RPMI7951 (cell line): ENCODE measurements around the gene SLC43A2. TPM values are rescaled to one million over a fixed set of nuclear protein-coding genes. Genes with fewer than 3 reads are reported as not detected.

Experiments used
- DNase-seq: peaks from one replicate; pipeline ENCODE4 v3.0.0-alpha.2; 2012; ENCODE audit warnings: low read depth
- total RNA-seq: library from RNA; depleted of rRNA; stranded (reverse); fragments of >200 nt; shearing (Covaris generic); gene quantifications from 2 replicates; pipeline ENCODE4 v1.2.3, GENCODE V29; 2014

Gene SLC43A2
- total RNA-seq, 1 experiment from 2014 or later, result 2.5 TPM

DNA sequence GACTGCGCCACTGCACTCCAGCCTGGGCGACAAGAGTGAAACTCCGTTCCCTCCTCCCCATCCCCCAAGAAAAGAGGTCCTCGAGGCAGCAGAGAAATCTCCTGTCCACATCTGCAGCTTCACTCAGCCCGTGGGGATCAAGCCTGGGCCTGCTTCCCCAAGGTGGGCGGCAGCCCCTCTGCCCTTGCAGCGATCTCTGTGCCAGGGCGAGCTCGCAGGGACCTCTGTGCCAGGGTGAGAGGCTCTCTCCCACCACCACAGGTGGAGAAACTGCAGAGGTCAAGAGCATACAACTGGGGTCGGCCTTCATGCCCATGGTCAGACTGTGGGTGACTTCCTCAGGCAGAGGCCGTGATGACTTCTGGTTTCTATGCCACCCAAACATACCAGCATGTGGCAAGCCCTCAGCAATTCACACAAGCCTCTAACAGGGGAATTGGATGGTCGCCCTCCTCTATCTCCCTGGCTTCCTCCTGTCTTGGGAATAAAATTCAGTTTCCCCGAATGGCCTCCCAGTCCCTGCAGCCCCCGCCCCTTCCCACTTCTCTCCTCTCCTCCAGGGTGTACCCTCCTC lies 5.5 kb downstream of the SLC43A2 start:
- no peak for DNase-seq

DNA sequence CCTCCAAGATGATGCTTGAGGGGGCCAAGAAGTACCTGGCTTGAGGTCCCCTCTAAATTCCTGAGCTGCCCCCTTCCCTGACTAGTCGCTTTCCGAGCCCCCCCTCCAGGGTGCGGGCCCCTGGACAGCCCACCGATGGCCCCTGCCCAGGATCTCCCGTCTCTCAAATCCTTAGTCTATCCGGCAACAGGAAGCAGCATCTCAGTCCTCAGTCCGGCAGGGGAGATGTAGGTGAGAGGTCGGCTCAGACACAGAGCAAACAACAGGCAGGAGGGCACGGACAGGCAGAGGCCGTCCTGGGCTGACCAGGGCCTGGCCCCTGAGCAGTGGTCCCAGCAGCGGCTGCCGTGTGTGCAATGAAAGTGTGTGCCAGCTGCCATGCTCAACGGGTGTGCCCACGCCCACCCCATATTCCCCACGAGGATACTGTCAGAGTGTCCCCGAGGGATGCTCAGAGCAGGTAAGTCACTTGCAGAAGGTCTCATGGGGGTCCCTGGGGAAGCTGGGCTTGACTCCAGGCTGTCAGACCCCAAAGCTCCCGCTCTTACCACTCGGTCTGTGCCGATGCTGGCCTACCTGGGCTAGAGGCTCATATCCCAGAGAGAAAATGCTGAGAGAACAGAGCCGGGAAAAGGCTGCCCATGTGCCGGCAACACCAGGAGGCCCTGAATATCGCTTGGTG lies 7.2 kb downstream of the SLC43A2 start:
- no peak for DNase-seq

DNA sequence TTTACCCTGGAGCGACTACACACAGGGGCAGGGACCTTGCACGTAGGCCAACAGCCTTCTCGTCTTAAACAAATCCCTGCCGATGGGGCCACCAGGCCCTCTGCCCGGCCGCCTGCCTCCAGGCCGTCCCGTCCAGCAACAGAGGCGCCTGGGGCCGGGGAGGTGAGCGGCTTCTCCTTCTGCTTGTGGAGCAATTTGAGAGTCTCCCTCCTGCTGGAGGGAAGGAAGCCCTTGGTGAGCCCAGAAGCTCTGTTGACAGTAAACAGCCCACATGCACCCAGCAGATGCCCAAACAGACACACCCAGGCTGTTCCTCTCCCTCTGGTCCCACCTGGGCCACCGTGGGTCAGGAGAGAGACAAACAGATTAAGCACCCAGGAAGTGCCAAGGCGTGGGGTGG lies 8.1 kb downstream of the SLC43A2 start:
- DNase-seq, result no peak

DNA sequence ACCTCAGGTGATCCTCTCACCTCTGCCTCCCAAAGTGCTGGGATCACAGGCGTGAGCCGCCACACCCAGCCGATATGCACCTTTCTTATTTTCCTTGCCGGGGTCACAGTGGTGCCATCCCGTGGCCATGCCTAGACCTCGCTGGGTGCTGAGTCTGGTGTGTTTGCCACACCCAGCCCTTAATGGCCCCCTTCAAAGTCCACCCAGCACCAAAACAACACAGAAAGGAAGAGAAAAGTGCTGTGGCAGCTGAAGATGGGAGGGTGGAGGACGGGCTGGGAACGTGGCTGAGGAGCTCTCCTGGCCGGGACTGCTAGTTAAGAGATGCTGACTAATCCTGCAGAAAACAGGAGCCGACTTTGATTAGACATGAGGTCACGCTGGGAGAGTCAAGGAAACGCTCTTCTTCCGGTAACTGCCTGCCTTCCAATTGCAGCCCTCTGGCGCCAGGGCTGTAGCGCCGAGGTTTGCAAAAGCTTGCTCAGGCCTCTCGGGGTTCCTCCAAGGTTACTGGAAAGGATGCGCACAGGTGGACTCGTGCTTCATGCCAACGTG lies 10.9 kb downstream of the SLC43A2 start:
- DNase-seq, result peak; percentile 81

DNA sequence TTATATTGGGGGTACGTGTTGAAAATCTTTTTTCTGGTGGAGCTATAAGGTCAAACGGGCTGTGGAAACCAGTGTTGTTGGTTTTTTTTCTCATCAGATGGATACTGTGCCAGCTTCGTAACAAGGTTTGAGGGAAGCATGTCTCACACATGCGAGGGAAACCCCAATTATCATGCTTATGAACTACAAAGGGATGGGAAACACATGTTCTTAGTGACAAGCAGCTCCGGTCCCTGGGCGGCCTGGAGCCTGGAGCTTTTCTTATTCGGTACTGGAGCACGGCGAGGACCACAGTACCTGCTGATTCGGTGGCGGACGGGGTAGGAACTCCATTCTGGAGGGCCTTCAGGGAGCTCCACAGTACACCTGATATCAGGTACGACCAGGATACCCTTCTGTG lies 12.5 kb downstream of the SLC43A2 start:
- DNase-seq, result no peak

DNA sequence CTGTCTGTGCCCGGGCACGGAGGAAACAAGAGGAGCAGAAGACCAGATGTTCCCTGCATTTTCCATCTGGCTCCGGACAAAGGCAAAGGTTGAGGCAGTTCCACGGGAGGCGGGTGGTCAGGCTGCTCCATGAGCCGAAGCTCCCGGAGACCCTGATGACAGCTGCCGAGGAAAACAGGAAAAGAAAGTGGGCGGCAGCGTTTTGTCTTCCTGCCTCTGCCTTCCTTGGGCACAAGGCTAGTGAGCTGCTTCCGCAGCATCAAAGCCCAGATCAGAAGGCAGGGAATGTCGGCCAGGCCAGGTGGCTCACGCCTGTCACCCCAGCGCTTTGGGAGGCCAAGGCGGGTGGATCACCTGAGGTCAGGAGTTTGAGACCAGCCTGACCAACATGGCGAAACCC lies 16.2 kb downstream of the SLC43A2 start:
- no peak for DNase-seq

DNA sequence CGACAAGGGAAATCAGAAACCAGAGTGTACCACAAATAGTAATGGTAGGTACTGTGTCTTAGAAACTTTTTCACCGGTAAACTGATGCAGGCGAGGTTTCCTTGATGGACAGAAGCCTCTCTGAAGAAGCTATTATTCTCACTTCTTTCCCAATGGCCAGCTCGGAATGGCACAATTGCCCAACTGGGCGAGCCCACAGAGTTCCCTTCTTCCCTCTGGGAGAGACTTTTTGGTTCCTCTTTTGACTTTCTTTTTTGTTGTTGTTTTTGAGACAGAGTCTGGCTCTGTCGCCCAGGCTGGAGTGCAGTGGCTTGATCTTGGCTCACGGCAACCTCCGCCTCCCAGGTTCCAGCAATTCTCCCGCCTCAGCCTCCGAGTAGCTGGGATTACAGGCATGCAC lies 16.9 kb downstream of the SLC43A2 start:
- no peak for DNase-seq

DNA sequence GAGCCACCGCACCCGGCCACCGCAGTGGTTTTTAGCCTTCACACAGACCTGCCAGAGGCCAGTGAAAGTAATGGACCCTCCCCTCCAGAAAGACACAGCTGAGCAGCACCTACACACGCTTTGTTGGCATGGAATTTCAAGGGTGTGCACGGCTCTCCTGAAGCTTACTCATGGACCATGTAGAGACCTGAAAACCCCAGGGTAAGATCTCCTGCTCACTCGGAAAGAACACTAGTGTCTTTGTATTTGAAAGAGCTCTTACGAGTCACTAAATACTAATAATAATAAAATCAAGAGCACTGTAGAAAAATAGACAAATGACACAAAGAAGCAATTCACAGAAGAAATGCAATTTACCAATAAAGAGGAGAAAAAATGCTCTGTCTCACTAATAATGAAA lies 20.0 kb downstream of the SLC43A2 start:
- no peak for DNase-seq

DNA sequence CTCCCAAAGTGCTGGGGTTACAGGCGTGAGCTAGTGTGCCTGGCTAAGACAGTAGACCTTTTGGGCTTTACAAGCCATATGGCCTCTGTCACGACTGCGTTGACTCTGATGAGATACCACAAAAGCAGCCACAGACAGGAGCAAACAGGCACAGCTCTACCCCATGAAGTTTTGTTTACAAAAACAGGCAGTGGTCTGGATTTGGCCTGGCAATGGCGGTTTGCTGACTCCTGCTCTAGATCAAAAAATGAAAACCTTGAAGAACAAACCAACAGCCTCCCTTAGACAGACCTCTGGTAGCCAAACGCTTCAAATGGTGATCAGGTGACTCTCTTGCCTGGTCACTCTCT lies 20.7 kb downstream of the SLC43A2 start:
- DNase-seq, result no peak

DNA sequence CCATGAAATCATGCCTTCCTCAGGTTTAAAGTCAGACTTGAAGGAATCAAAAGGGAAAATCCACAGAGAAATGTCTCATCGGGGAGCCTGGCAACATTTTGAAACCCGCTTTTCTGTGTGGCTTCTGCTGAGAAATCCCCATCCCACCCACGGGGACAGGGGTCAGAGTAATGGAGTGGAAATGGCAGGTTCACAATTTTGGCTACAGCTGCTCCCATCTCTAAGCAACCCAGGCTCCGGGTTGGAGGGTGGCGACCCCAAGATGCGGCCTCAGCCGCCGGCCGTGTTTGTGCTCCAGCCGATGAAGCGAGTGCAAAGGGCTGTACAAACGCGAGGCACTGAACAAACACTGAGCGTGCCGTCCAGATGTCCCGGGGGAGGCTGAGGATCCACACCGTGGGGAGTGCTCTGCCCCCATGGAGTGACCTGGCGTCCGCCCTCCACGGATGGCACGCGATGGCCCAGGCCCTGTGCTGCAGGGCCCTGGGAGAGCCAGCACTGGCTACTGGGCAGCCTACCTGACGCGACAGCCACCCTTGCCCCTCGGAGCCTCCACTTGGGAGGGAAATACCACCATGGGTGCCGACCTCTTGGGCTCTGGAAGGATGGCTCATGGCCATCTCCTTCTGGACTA lies 22.2 kb downstream of the SLC43A2 start:
- DNase-seq, result no peak

DNA sequence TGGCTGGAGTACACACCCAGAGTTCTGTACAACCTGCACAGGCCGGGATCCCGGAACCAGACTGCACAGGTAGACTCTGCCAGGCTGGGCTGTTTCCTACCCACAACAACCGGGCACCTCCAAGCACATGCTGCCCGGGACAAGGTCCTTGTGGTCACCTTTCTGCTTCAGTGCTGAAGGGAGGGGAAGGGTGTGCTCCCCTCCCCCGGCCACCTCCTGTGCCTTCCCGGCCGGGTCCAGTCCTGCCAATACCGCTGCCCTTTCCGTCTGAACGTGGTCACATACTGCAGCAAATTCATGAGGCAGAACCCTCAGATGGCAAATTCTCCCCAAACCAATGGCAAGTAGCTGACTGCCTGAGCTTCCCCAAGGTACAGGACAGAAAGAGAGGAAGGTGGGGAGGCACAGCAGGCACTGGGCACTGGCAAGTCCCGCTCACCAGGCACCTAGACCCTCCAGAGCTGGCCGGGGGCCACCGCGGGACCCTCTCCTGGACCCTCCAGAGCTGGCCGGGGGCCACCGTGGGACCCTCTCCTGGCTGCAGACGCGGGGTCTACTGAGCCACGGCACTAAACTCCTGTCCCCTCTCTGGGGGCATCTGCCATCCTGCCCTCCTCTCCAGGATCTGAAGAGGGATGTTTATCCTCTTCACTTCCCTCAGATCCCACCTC lies 22.8 kb downstream of the SLC43A2 start:
- no peak for DNase-seq

DNA sequence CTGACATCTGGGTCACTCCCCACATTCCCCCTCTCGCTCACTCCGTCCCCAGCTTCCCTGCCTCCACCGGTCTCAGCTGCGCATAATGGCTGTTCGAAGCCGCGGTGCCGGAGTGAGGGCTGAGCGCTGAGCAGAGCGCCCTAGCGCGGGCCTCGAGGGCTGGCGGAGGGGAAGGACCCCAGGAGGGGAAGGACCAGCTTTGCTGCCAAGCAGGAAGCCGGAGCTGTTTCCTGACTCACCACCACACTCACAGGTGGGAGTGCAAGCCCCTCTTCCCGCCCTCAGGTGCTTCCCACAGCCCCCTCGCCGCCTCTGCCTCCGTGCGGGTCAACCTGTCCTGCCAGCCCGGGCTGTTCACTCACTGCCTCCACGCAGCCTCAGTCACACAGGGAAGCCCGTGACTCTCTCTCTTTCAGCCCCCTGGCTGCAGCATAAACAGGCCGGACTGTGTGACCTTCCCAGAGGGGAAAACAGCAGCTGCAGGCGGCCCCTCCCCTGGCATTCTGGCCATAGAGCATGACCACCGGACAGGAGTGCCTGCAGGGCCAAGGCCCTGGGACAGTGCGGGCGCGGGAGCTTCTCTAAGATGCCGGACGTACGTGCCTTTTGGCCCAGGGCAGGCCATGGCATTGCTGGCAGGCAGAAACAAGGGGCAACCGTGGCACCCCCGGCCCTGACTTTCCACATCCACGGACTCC lies 23.7 kb downstream of the SLC43A2 start:
- DNase-seq, result no peak

DNA sequence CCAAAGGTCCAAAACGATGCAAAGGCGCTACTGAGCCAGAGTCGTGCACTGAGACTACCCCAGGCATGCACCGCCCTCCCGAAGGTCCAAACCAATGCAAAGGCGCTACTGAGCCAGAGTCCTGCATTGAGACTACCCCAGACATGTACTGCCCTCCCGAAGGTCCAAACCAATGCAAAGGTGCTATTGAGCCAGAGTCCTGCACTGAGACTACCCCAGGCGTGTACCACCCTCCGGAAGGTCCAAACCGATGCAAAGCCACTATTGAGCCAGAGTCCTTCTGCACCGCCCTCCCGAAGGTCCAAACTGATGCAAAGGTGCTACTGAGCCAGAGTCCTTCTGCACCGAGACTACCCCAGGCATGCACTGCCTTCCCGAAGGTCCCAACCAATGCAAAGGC lies 27.1 kb downstream of the SLC43A2 start:
- no peak for DNase-seq

DNA sequence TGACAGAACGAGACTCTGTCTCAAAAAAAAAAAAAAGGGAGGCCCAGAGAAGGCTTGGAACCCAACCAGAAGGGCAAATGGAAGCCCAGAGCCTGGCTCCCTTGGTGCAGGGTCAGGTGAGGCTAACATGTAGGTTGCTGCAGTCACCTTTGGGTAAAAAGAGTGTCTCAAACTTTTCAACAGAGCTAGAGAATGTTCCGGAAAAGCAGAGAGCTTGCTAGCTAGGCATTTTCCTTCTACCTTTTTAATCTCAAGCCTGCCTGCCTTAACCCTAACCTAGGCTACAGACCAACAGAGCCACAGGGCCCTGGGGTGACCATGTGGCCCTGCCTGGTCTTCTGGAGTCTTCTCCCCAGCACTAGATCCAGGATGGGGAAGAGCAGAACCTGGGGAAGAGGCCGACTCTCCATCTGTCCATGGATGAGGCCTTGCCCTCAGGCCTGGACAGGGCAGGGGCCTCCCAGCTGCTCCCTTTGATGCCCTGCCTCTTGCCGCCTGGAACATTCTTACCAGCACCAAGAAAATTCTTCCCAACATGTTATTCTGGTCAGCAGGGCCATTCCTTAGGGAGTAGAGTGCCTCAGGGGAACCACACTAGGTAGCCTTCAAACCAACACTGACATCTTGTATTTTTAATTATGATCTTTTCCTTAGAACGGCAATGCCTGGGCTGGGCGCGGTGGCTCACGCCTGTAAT lies 30.1 kb downstream of the SLC43A2 start:
- no peak for DNase-seq

DNA sequence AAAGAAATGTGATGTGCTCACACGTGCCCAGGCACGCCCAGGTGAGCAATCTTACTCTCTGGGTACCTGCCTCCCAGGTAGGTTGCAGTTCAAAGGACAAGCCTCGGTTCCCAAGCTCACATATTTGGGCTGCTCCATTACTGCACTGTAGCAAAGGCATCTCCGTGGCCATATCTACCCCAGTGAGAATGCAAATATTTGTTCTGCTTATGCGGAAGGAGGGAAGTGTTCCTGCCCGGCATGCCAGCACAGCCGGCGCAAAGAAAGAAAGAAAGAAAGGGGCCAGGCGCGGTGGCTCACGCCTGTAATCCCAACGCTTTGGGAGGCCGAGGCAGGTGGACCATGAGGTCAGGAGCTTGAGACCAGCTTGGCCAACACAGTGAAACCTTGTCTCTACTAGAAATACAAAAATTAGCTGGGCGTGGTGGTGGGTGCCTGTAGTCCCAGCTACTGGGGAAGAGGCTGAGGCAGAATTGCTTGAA lies 30.7 kb downstream of the SLC43A2 start:
- no peak for DNase-seq

DNA sequence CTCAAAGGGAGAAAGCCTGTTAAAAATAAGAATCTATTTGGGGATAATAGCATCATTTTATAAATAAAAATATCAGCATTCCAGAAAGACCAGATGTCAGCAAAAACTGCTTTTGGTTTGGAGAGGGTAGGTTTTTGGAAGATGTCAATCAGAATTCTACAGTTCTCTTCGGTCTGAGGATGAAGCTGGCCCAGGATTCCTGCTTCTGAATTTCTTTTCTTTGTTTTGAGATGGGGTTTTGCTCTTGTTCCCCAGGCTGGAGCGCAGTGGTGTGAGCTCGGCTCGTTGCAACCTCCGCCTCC lies 35.1 kb downstream of the SLC43A2 start:
- DNase-seq, result no peak

DNA sequence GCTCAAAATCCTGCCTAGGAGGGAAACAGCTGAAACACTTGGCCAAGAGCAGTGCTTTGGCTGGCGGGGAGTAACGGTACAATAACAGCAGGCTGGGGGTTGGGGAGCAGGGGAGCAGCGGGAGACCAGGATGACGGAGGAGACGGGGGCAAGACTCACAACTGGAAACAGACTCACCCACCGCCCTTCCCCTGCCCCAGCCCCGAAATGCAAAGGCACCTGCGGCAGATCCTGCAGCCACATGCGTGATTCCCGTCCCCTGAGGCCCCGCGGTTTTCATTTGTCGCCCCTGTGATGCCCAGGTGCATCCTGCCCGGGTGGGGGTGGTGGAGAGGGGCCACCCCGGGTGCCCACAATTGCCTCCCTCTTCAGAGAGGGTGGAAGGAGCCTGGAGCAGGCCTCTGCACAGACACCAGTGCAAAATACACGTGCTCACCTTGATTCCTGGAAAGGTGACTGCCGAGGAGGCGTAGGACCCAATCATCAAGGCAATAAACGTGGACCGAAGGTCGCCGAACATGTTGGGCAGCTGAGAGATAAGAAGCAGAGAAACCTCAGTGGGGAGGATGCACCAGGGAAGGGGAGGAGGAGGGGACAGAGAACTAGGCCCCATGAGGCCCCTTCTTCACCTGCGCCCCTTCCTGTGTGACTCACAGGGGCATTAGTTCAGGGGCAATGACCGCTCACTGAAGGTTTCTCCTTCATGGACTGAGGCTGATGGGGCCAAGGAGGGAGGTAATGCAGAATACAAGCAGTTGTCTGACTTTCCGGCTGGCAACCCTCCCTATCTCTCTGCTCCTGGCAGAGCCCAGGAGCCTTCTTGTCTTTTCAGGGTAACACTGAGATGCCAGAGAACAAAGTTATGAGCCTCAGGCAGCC lies 35.6 kb downstream of the SLC43A2 start:
- no peak for DNase-seq

DNA sequence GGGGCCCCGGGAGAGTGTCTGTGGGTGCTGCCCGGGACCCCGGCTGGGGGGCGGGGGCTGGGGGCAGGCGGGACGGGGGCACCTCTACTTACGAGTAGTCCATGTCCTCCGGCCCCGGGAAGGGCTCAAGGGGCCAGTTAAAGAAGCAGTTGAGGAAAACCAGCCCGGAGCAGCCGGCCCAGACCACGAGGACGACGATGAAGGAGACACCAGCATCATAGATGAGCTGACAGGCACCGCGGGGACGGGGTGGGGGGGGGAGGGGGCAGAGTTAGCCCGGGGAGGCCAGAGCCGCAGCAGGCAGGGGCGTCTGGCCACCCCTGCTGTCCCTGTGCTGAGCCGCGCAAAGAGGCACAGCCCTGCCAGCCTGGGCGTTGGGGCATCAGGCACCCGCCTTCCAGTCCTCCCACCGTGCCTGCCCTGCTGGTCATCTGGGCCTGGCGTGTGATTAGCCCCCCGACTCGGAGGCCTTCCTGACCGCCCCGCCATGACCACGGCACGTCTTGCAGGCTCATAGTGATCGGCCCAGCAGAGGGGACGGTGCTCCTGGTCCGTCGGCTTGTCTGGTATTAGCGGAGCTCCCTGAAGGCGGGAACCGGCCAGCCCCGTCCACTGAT lies 37.1 kb downstream of the SLC43A2 start:
- no peak for DNase-seq

DNA sequence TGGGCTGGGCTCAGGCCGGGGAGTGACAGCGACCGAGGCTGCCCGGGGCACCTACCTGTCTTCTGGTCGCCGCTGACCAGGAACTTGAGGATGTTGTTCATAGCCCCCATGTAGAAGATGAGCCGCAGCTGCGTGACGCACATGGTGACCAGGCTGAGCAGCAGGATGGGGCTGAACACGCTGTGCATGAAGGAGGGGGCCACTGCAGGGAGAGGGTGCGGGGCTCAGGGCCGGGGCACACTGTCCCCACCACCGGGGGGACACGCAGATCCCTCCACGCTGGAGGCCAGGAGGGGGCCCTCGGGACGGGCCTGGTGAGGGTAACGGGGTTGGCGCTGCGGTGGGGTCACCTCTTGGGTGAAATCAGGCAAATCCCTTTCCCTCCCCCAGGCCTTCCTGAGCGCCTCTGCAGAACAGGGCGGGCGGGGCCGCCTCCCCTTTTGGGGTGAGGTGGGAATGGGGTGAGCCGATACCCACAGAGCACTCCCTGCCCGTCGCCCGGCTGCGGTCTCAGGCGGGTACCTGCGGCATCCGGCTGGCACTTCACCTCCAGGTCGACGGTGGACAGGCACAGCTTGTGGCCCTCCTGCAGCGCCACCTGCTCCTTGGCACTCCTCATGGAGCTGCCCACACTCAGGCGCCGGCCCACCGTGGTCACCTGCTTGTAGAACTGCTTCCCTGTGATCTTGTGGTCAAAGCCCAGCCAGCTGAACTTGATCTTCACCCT lies 37.7 kb downstream of the SLC43A2 start:
- no peak for DNase-seq
